Measurements from ENCODE around the gene MED13.

MED13 gene

DNA sequence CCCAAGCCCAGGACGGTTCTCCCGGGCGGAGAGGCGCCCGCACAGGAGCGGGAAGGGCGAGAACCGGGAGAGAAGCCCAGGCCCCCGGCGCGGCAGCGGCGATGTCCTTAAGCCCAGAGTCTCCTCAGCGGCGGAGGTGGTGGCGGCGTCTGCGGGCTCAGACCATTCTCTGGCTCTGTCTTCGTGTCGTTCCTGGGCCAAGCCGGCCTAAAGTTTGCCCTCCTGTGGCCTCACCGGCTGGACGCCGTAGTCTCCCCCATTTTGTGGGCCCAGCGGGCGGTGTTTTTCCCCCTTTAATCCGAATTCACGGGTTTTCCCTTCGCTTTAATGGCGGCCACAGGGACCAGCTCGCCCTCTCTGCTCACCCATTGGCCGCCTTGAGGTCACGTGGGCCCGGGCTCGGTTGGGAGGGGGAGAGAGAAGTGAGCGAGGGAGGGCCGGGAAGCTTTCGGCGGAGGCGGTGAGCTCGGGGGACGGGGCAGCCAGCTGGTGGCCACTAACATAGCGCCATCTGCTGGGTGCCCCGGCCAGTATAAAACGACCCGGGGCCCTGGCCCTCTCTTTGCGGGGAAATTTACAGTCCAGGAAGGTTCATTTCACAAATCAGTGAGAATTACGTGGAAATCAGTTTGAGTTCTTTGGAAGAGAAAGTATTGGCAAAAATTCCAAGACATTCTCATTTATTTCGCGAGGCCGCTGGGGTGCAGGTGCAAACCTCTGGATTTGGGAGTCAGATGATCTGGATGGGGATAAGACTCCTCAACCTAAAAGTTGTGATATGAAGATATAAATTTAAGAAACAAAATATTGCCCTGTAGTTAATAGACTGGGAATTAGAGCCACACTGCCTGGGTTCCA lies 762 bp upstream of the MED13 start:
- Histone ChIP-seq H3K27ac (ENCODE audit: extremely low read depth, low read depth, low read length) (peak overlapping the region; percentile 92), H3K9me3 (ENCODE audit: control insufficient read depth, insufficient read depth, low read depth, low read length) (no peaks in the 10 kb centered on the region), H3K36me3 (ENCODE audit: control insufficient read depth in 2 of 2, insufficient read depth in 1 of 2, low read length in 2 of 2) (peaks cover 13 to 23% of the 10 kb centered on the region in 2 experiments), H3K4me1 (ENCODE audit: control insufficient read depth, insufficient read depth, low read length) (peaks cover 13% of the 10 kb centered on the region), H3K4me3 (ENCODE audit: low read depth, low read length) (peak overlapping the region; percentile 97)
- POLR2A ChIA-PET: interaction anchor here (0.6 to 1.1 kb wide), 12 partner anchors 10 to 1389 kb away, joined by 3 to 18 read pairs (median 4); partner anchors contain the start of genes BCAS3, BRIP1 and INTS2
- CTCF ChIA-PET: interaction anchor here (0.6 to 2.2 kb wide), 25 partner anchors 8 to 607 kb away, joined by 3 to 38 read pairs (median 4); no protein-coding TSS in a partner anchor
- TF ChIP-seq ZNF174 (tag by site-specific recombination; IDR thresholded peaks at IDR 0.05) (no peak), ZNF510 (tag by site-specific recombination; IDR thresholded peaks at IDR 0.05; ENCODE audit: insufficient replicate concordance) (no peak), ZNF404 (tag by site-specific recombination; IDR thresholded peaks at IDR 0.05) (no peak), ZNF184 (tag by site-specific recombination; IDR thresholded peaks at IDR 0.05) (0 out of 2 replicates have a peak, but pooled peaks have one; percentile 8), ZNF10 (tag by site-specific recombination; IDR thresholded peaks at IDR 0.05) (no peak), ZNF112 (tag by site-specific recombination; IDR thresholded peaks at IDR 0.05) (no peak), ZNF175 (tag by site-specific recombination; IDR thresholded peaks at IDR 0.05) (no peak), ZNF610 (tag by site-specific recombination; IDR thresholded peaks at IDR 0.05; ENCODE audit: borderline replicate concordance) (no peak; the same call in 1 of the 2 replicates), ZNF23 (tag by site-specific recombination; IDR thresholded peaks at IDR 0.05; ENCODE audit: borderline replicate concordance) (no peak), ZBTB17 (tag by site-specific recombination; IDR thresholded peaks at IDR 0.05) (peak; percentile 48; the same call in 1 of the 2 replicates), ZNF501 (tag by site-specific recombination; IDR thresholded peaks at IDR 0.05) (peak; percentile 83; the same call in 1 of the 2 replicates), ZSCAN16 (tag by site-specific recombination; IDR thresholded peaks at IDR 0.05) (no peak), ZBTB20 (tag by site-specific recombination; IDR thresholded peaks at IDR 0.05) (peak; percentile 97), ZNF660 (tag by site-specific recombination; IDR thresholded peaks at IDR 0.05) (peak; percentile 72; the same call in 1 of the 2 replicates), ZNF626 (tag by site-specific recombination; IDR thresholded peaks at IDR 0.05) (no peak), ZBTB1 (tag by site-specific recombination; IDR thresholded peaks at IDR 0.05) (no peak), ZNF654 (tag by site-specific recombination; IDR thresholded peaks at IDR 0.05; ENCODE audit: low read depth) (peak; percentile 89), ZNF155 (tag by site-specific recombination; IDR thresholded peaks at IDR 0.05) (no peak), HOXD13 (CRISPR knock-in tag; IDR thresholded peaks at IDR 0.05; ENCODE audit: borderline replicate concordance) (no peak), ZNF423 (tag by site-specific recombination; IDR thresholded peaks at IDR 0.05) (0 out of 2 replicates have a peak, but pooled peaks have one; percentile 13), ZNF16 (tag by site-specific recombination; IDR thresholded peaks at IDR 0.05; ENCODE audit: low read depth) (no peak), ZFP69B (tag by site-specific recombination; IDR thresholded peaks at IDR 0.05) (peak; percentile 99), YY1 (tag by site-specific recombination; IDR thresholded peaks at IDR 0.05) (peak; percentile 93), ZNF548 (tag by site-specific recombination; IDR thresholded peaks at IDR 0.05) (no peak), SETDB1 (IDR thresholded peaks at IDR 0.05; ENCODE audit: insufficient read length, low read length) (no peak), TRIM28 (IDR thresholded peaks at IDR 0.05; ENCODE audit: borderline replicate concordance, low read length) (no peak), ZNF341 (tag by site-specific recombination; IDR thresholded peaks at IDR 0.05; ENCODE audit: low read depth) (peak; percentile 65), KLF10 (tag by site-specific recombination; IDR thresholded peaks at IDR 0.05) (no peak)
- TF ChIP-seq, protein P1, sequence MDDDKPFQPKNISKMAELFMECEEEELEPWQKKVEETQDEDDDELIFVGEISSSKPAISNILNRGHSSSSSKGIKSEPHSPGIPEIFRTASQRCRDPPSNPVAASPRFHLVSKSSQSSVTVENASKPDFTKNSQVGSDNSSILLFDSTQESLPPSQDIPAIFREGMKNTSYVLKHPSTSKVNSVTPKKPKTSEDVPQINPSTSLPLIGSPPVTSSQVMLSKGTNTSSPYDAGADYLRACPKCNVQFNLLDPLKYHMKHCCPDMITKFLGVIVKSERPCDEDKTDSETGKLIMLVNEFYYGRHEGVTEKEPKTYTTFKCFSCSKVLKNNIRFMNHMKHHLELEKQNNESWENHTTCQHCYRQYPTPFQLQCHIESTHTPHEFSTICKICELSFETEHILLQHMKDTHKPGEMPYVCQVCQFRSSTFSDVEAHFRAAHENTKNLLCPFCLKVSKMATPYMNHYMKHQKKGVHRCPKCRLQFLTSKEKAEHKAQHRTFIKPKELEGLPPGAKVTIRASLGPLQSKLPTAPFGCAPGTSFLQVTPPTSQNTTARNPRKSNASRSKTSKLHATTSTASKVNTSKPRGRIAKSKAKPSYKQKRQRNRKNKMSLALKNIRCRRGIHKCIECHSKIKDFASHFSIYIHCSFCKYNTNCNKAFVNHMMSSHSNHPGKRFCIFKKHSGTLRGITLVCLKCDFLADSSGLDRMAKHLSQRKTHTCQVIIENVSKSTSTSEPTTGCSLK (tag by site-specific recombination; IDR thresholded peaks at IDR 0.05): no peak
- TF ChIP-seq, protein P2, sequence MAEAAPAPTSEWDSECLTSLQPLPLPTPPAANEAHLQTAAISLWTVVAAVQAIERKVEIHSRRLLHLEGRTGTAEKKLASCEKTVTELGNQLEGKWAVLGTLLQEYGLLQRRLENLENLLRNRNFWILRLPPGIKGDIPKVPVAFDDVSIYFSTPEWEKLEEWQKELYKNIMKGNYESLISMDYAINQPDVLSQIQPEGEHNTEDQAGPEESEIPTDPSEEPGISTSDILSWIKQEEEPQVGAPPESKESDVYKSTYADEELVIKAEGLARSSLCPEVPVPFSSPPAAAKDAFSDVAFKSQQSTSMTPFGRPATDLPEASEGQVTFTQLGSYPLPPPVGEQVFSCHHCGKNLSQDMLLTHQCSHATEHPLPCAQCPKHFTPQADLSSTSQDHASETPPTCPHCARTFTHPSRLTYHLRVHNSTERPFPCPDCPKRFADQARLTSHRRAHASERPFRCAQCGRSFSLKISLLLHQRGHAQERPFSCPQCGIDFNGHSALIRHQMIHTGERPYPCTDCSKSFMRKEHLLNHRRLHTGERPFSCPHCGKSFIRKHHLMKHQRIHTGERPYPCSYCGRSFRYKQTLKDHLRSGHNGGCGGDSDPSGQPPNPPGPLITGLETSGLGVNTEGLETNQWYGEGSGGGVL (tag by site-specific recombination; IDR thresholded peaks at IDR 0.05): peak; percentile 85
- TF ChIP-seq, protein P3, sequence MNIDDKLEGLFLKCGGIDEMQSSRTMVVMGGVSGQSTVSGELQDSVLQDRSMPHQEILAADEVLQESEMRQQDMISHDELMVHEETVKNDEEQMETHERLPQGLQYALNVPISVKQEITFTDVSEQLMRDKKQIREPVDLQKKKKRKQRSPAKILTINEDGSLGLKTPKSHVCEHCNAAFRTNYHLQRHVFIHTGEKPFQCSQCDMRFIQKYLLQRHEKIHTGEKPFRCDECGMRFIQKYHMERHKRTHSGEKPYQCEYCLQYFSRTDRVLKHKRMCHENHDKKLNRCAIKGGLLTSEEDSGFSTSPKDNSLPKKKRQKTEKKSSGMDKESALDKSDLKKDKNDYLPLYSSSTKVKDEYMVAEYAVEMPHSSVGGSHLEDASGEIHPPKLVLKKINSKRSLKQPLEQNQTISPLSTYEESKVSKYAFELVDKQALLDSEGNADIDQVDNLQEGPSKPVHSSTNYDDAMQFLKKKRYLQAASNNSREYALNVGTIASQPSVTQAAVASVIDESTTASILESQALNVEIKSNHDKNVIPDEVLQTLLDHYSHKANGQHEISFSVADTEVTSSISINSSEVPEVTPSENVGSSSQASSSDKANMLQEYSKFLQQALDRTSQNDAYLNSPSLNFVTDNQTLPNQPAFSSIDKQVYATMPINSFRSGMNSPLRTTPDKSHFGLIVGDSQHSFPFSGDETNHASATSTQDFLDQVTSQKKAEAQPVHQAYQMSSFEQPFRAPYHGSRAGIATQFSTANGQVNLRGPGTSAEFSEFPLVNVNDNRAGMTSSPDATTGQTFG (tag by site-specific recombination; IDR thresholded peaks at IDR 0.05; ENCODE audit: borderline replicate concordance): no peak
- TF ChIP-seq, protein P4, sequence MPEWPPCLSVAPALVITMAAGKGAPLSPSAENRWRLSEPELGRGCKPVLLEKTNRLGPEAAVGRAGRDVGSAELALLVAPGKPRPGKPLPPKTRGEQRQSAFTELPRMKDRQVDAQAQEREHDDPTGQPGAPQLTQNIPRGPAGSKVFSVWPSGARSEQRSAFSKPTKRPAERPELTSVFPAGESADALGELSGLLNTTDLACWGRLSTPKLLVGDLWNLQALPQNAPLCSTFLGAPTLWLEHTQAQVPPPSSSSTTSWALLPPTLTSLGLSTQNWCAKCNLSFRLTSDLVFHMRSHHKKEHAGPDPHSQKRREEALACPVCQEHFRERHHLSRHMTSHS (tag by site-specific recombination; IDR thresholded peaks at IDR 0.05): no peak
